Measurements from ENCODE around the gene PCA3.

DNA sequence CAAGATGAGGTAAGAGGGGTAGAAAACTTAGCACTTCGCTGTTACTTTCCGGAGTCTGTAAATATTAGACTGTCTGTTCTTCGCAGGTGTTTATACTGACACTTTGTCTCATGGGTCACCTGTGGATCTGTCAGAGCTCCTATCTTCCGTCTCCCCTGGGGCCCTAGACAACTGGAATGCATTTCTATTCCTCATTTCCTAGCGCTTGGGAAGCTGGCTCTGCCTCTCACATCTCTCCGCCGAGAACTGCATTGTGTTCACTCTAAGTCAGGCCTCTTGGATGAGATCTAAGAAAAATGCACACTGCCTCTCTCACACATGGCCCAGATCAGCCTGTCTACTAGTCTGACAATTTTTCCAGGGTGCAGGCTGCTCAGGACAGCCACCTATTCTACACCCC lies 39.5 kb downstream of the PCA3 start:
- TF ChIP-seq, protein P1, sequence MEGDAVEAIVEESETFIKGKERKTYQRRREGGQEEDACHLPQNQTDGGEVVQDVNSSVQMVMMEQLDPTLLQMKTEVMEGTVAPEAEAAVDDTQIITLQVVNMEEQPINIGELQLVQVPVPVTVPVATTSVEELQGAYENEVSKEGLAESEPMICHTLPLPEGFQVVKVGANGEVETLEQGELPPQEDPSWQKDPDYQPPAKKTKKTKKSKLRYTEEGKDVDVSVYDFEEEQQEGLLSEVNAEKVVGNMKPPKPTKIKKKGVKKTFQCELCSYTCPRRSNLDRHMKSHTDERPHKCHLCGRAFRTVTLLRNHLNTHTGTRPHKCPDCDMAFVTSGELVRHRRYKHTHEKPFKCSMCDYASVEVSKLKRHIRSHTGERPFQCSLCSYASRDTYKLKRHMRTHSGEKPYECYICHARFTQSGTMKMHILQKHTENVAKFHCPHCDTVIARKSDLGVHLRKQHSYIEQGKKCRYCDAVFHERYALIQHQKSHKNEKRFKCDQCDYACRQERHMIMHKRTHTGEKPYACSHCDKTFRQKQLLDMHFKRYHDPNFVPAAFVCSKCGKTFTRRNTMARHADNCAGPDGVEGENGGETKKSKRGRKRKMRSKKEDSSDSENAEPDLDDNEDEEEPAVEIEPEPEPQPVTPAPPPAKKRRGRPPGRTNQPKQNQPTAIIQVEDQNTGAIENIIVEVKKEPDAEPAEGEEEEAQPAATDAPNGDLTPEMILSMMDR (IDR thresholded peaks at IDR 0.05 in 2 of 3, conservative IDR thresholded peaks at IDR 0.05 in 1 of 3; ENCODE audit: insufficient read depth in 2 of 3, low read depth in 1 of 3, low read length in 3 of 3), result no peak
- TF ChIP-seq TAF1 (IDR thresholded peaks at IDR 0.05; ENCODE audit: control insufficient read depth, extremely low read depth, insufficient read depth, low read length, severe bottlenecking) (no peak), ZNF165 (CRISPR knock-in tag; IDR thresholded peaks at IDR 0.05; ENCODE audit: borderline replicate concordance) (no peak), EGR1 (conservative IDR thresholded peaks at IDR 0.05) (no peak), POLR2A (conservative IDR thresholded peaks at IDR 0.05) (no peak), EZH2 (IDR thresholded peaks at IDR 0.05; ENCODE audit: borderline replicate concordance, low read depth, low read length) (no peak), RBM39 (optimal IDR thresholded peaks at IDR 0.05; ENCODE audit: low read depth, low read length) (no peak), NR3C1 (CRISPR knock-in tag; IDR thresholded peaks at IDR 0.05) (no peak), TCF7L2 (IDR thresholded peaks at IDR 0.05; ENCODE audit: low read depth, low read length) (no peak)
